Measurements from ENCODE around the gene OR6C6. TPM values are rescaled to one million over a fixed set of nuclear protein-coding genes. Genes with fewer than 3 reads are reported as not detected.
"Not testable (repeated sequence)": the region's sequence is repeated elsewhere in the genome, so short reads cannot be mapped to it uniquely, and the experiment has no call there.

OR6C6 gene
- total RNA-seq: not detected

GRCh38 chr12:55296469-55296868, at the start of gene OR6C6:
TSS of gene OR6C6 (minus strand) at chr12:55296569. CDS start at chr12:55295232, 1,337 bp downstream.
- no peak for DNase-seq (ENCODE audit: low spot score)

GRCh38 chr12:55336002-55336401, 39.6 kb upstream of the OR6C6 start:
- DNase-seq (ENCODE audit: low spot score): no peak

- DNase-seq (ENCODE audit: low spot score): no peak
Measured at GRCh38 chr12:55330446-55330845, 34.1 kb upstream of the OR6C6 start, which contains the start of gene OR6C3. TSS of gene OR6C3 (plus strand) at chr12:55330746. CDS start at chr12:55331701, 955 bp downstream.

- not testable (repeated sequence) for DNase-seq (ENCODE audit: low spot score)
Measured at GRCh38 chr12:55325801-55326200, 29.4 kb upstream of the OR6C6 start.

GRCh38 chr12:55320201-55320600, 23.8 kb upstream of the OR6C6 start:
- DNase-seq (ENCODE audit: low spot score): no peak

- no peak for DNase-seq (ENCODE audit: low spot score)
Measured at GRCh38 chr12:55314043-55314442, 17.7 kb upstream of the OR6C6 start, which contains the start of gene OR6C1. TSS of gene OR6C1 (plus strand) at chr12:55314343. CDS start at chr12:55320600, 6,257 bp downstream.

GRCh38 chr12:55289999-55290398, 6.4 kb downstream of the OR6C6 start:
- DNase-seq (ENCODE audit: low spot score): no peak

GRCh38 chr12:55280991-55281390, 15.4 kb downstream of the OR6C6 start:
- DNase-seq (ENCODE audit: low spot score): no peak

GRCh38 chr12:55258303-55258702, 38.1 kb downstream of the OR6C6 start:
- DNase-seq (ENCODE audit: low spot score): no peak

- DNase-seq (ENCODE audit: low spot score): no peak
Measured at GRCh38 chr12:55256831-55257230, 39.5 kb downstream of the OR6C6 start.

GRCh38 chr12:55253281-55253680, 43.1 kb downstream of the OR6C6 start:
- no peak for DNase-seq (ENCODE audit: low spot score)

GRCh38 chr12:55250944-55251343, 45.4 kb downstream of the OR6C6 start:
- no peak for DNase-seq (ENCODE audit: low spot score)

GRCh38 chr12:55246159-55246558, 50.2 kb downstream of the OR6C6 start:
- no peak for DNase-seq (ENCODE audit: low spot score)

- no peak for DNase-seq (ENCODE audit: low spot score)
Measured at GRCh38 chr12:55244309-55244708, 52.1 kb downstream of the OR6C6 start, which contains the start of gene OR6C74. TSS of gene OR6C74 (plus strand) at chr12:55244609. CDS start at chr12:55247288, 2,679 bp downstream.

Other genes starting within 250 kb of the OR6C6 start
- gene OR9K2, start 170.2 kb downstream of the OR6C6 start, total RNA-seq: not detected
- gene OR10A7, start 75.5 kb downstream of the OR6C6 start, total RNA-seq: not detected
- gene OR6C74, start 52.0 kb downstream of the OR6C6 start, total RNA-seq: not detected
- gene OR6C1, start 17.8 kb upstream of the OR6C6 start, total RNA-seq: not detected
- gene OR6C3, start 34.2 kb upstream of the OR6C6 start, total RNA-seq: not detected
- not detected for gene OR6C75, start 66.4 kb upstream of the OR6C6 start, total RNA-seq
- gene OR6C65, start 104.0 kb upstream of the OR6C6 start, total RNA-seq: not detected
- gene OR6C76, start 129.7 kb upstream of the OR6C6 start, total RNA-seq: not detected
- 1.2 TPM for gene OR6C2, start 147.5 kb upstream of the OR6C6 start, total RNA-seq
- gene OR6C70, start 173.6 kb upstream of the OR6C6 start, total RNA-seq: not detected
- not detected for gene OR6C68, start 195.8 kb upstream of the OR6C6 start, total RNA-seq